Right ventricle myocardium superior (tissue), 1 donor: Measurements from ENCODE around the gene HRH1. TPM values are rescaled to one million over a fixed set of nuclear protein-coding genes. Genes with fewer than 3 reads are reported as not detected.

ENCODE experiments used
- ATAC-seq: fragments of 200-7000 bp; cut with Tn5 transposase; one replicate; pipeline ENCODE4 v1.9.1; 2020; ENCODE audit warnings: mild to moderate bottlenecking; ENCODE audit not compliant: poor library complexity
- DNase-seq: peaks from one replicate; pipeline ENCODE4 v3.0.0-alpha.2; 2020
- intact Hi-C: fragments of 100-400 bp; cut with DNase I; formaldehyde crosslinking; loops from one replicate; pipeline ENCODE4 v1.11.2; 2022
- total RNA-seq: library from RNA; stranded (reverse); fragmentation: NEBNext Ultra II Directional; extraction: Animal tissue kit (Norgen Biotek cat#: 25700); gene quantifications from one replicate; pipeline ENCODE4 v1.2.1, GENCODE V29; 2021
- donor health status: DM: no; HTN: yes; CAD: no; lungs with severe emphysema.

HRH1 gene
- total RNA-seq, 1 donor from 2014 or later: 1.3 TPM

GRCh38 chr3:11137627-11137959 lies 16.7 kb upstream of the HRH1 start:
- ATAC-seq: no peak
- intact Hi-C loops: no loop called here
- no peak for DNase-seq

DNA sequence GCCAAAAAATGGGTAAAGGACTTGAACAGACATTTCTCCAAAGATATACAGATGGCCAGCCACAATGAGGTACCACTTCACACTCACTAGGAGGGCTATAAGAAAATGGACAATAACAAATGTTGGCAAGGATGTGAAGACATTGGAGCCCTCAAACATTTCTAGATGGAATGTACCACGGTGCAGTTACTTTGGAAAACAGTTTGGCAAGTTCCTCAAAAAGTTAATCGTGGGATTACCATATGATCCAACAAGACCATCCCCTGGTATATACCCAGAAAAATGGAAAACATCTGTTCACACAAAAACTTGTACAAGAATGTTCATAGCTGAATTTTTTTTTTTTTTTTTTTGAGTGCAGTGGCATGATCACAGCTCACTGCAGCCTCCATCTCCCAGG lies 15.9 kb upstream of the HRH1 start:
- intact Hi-C loops: no loop called here
- ATAC-seq (no peak), DNase-seq (no peak)

GRCh38 chr3:11140030-11140712 lies 14.1 kb upstream of the HRH1 start:
- ATAC-seq (peak; percentile 60), DNase-seq (peak; percentile 52)
- intact Hi-C loops: no loop called here

- intact Hi-C loops: no loop called here
- ATAC-seq: no peak
Measured at GRCh38 chr3:11140713-11141104, 13.6 kb upstream of the HRH1 start.

GRCh38 chr3:11143476-11143875 lies 10.8 kb upstream of the HRH1 start:
- intact Hi-C loops: no loop called here
- ATAC-seq (no peak), DNase-seq (no peak)

More at GRCh38 chr3:11140713-11141104, 13.6 kb upstream of the HRH1 start:
- DNase-seq: no peak

DNA sequence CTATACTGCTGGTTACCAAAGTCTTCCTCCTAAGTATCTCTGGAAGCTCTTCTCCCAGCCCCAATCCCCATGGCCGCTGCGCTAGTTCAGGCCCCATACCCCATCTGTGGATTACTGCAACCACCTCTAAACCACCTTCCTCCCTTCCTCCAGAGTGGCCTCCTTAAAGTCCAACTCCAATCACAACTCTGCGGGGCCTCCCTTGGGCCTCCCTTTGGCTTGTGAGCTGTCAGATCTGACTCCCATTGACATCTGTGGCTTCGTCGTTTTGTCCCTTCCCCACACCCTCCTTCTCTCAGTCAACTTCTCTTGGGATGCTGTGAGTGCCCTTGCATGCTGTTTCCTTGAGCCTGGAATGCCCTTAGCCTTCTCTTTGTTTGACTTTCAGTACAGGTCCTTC lies 9.3 kb upstream of the HRH1 start:
- no peak for ATAC-seq
- DNase-seq: no peak
- intact Hi-C loops: no loop called here

DNA sequence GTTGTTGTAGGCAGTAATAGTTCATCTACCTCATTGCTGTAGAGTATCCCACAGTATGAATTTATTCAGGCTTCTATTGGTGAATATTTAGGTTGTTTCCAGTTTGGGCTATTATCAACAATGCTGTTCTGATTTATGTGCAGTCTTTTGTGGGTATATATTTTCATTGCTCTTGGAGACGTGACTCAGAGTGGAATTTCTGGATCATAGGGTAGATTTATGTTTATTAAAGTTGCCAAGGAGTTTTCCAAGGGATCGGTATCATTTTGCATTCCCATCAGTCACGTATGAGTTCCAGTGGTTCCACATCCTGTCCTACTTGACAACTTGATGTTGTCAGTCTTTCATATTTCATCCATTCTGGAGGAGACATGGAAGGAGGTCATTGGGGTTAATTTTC lies 8.4 kb upstream of the HRH1 start:
- no peak for DNase-seq
- intact Hi-C loops: no loop called here
- ATAC-seq: no peak

DNA sequence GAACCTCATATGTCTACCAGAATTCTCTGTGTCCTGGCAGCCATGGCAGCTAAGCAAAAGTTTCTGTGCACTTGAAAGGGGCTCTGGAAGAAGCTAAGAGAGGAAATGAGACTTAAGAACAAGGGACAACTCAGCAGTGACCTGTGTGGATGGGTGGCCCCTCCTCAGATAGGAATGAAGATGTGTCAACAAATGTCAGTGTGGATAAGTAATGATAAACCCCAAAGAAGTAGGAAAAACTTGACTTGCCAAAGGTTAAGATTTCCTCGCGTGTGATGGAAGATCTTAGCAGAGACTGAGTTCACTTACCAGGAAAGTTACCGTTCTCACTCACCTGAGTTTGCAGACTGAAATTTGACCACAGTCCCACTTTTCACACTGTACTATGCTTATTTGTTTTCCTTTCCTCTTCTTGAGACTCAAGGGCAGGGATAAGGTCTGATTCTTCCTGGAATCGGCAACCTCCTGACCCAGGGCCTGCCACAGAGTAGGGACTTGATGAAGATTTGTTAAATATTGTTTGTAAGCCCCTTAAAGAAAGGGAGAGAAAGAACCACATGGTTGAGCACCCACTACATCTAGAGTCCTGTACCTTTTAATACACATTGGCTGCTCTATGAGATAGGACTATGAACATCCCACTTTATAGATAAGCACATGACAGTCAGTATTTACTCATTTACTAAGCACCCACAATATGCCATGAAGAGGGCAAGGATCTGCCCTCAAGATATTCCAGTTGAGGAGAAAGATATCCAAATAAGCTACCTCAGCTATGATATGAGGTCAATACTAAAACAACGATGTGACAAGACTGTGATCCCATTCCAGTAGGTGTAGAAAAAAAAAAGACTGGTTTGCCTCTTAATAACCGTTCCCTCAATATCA lies 7.3 kb upstream of the HRH1 start:
- ATAC-seq (no peak), DNase-seq (no peak)
- intact Hi-C loops: no loop called here

GRCh38 chr3:11150256-11150655 lies 4.0 kb upstream of the HRH1 start:
- DNase-seq: no peak
- peak; percentile 21 for ATAC-seq
- intact Hi-C loops: no loop called here

GRCh38 chr3:11152301-11152700 lies 2.0 kb upstream of the HRH1 start:
- intact Hi-C loops: no loop called here
- ATAC-seq (no peak), DNase-seq (no peak)

- intact Hi-C loops: loop anchor here (5.0 kb wide), 1 partner anchor 47 kb away; no protein-coding TSS in a partner anchor
- ATAC-seq: no peak
- DNase-seq: no peak
Measured at GRCh38 chr3:11154953-11155325, 646 bp downstream of the HRH1 start.

- ATAC-seq: peak; percentile 89
- intact Hi-C loops: loop anchor here (5.0 kb wide), 1 partner anchor 47 kb away; no protein-coding TSS in a partner anchor
- DNase-seq: peak; percentile 80
Measured at GRCh38 chr3:11155341-11156025, 1.2 kb downstream of the HRH1 start.

DNA sequence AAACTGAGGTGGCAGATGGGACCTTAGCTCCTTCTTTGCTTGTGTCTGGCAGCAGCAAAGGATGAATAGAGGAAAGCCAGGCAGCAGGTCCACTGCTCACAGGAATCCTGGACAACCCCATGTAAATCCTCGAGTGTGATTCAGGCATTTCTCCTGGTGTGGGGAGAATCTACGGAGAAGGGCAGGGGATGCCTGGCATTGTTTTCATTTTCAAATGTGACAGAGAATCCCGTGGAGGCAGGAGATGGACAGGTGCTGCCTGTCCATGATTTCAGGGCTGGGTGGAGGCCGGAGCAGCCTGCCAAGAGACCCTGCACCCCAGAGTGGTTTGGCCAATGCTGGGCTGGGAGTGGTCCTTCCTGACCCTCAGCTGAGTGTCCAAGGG lies 1.7 kb downstream of the HRH1 start:
- intact Hi-C loops: loop anchor here (5.0 kb wide), 1 partner anchor 46 kb away; no protein-coding TSS in a partner anchor
- DNase-seq (no peak), ATAC-seq (no peak)

DNA sequence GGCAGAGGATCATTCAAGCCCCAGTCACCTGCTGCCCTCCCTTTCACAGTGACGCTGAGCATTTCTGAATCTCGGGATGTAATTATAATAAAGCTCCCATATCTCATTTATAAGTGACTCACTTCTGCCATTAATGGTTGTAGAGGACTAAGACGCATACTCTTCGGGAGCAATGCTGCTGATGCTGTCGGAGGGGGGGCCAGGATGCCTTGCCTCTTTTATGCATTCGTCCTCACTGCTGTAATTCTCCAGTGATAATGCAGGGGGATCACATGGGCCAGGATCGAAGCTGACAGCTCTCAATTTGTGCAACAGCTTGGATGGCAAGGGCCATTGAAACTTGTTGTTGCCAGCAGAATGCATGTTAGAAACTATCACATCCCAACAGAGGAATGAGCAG lies 3.1 kb downstream of the HRH1 start:
- intact Hi-C loops: loop anchor here (5.0 kb wide), 1 partner anchor 45 kb away; no protein-coding TSS in a partner anchor
- ATAC-seq: no peak
- DNase-seq: no peak

- intact Hi-C loops: loop anchor here (5.0 kb wide), 1 partner anchor 43 kb away; no protein-coding TSS in a partner anchor
- DNase-seq: peak; percentile 58
- ATAC-seq: peak; percentile 71
Measured at GRCh38 chr3:11159421-11159904, 5.2 kb downstream of the HRH1 start.

DNA sequence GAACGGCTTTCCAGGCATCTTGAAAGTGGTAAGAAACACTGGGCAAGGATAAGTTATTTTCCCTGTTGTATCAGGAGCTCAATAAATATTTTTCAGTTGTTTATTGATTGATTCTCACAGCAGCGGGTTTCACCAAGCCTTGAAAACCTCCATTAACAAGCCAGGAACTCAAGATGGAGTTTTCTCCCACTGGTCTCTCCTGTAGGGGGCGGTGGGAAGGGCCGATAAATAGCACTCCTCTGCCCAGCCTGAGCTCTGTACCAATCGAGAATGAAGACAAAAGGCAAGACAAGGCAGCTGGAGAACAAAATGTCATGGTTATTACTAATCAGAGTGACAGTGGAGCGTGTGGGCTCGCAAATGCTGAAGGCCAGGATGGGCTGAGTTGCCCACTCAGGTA lies 7.4 kb downstream of the HRH1 start:
- DNase-seq: no peak
- intact Hi-C loops: no loop called here
- no peak for ATAC-seq

GRCh38 chr3:11162401-11163345 lies 8.4 kb downstream of the HRH1 start:
- no peak for ATAC-seq
- DNase-seq: no peak
- intact Hi-C loops: no loop called here

- intact Hi-C loops: no loop called here
- DNase-seq (no peak), ATAC-seq (no peak)
Measured at GRCh38 chr3:11164607-11165006, 10.3 kb downstream of the HRH1 start.
